Left renal pelvis (tissue), 4 donors: Measurements from ENCODE around the gene PI4KA. TPM values are rescaled to one million over a fixed set of nuclear protein-coding genes. Genes with fewer than 3 reads are reported as not detected.
A peak's percentile ranks its signal among the peaks of the same experiment; 100 is the strongest.
"Not testable (repeated sequence)": the region's sequence is repeated elsewhere in the genome, so short reads cannot be mapped to it uniquely, and the experiment has no call there.

Source experiments
- DNase-seq, 4 donors: peaks; one replicate each; pipeline ENCODE4 v3.0.0-alpha.2; 2013; ENCODE audit warnings: low read depth in 4 of 4, low spot score in 3 of 4
- polyA plus RNA-seq, 4 donors: library from polyadenylated mRNA; unstranded; fragments of 120-200 nt; gene quantifications; one replicate each; pipeline ENCODE4 v1.2.1, GENCODE V29; 2013; ENCODE audit not compliant: insufficient read length in 4 of 4

Gene PI4KA
- polyA plus RNA-seq = 10 to 100 TPM; 48.9 to 92.8 (median 62.9) TPM

GRCh38 chr22:20858615-20859416 is at the start of gene PI4KA, which contains the start of gene SNAP29:
TSS of gene PI4KA (minus strand) at chr22:20858811. CDS start at chr22:20858725, 86 bp downstream.
TSS of gene SNAP29 (plus strand) at chr22:20859007. CDS start at chr22:20859111, 104 bp downstream.
- peak; percentile 88 to 94 (median 92) for DNase-seq

DNA sequence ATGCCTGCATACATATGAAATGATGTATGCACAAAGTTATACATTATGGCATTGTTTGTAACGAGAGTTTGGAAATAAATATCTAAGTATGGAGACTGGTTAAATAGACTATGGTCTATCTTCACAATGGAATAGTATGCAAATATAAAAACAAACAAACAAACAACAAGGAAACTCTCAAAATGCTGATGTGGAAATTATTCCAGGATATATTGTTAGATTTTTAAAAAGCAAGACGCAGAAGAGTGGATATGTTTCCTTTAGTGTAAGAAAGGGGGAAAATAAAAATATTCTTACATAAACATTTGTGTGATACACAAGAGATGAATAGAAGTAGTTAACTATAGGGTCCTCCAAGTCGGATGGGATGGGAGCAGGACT is 47.8 kb upstream of the PI4KA start:
- no peak for DNase-seq

DNA sequence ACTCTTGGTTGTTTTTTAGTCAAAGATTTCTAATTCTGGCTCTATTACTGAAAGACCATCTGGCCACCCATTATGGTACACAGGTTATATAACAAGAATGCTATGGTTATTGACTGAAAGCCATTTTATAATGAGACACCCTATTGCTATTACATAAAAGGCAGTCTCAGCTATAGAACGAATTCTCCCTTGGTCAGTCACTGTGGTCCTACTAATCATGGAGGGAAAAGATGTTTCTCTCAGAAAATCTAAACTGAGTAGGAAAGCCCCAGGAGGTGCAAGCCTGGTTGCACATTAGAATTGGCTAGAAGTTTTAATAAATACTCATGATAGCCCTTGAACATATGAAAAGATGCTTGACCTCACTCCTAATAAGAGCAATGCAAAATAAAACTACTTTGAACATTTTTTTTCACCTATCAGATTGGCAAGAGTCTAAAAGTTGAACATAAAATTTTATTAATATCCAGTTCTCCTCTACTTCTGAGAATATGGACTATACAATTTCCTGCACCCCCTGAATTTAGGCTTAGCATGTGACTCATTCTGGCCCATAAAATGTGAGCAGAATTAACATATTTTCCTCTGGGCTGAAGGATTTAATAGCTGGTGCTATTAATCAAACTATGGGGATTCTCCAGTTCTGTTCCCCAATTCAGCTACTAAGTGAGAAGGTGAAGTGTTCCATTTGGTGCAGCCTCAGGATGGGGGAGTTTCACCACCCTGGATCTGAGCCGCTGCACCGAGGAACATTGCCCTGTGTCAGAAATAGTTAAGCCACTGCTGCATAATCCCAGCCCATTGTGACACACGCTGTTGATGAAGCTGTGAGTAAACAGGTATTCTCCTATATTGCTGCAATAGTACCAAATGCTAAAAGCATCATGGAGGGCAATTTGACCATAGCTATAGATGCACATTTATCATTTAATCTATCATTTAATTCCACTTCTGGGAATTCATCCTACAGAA is 47.1 kb upstream of the PI4KA start:
- no peak for DNase-seq

DNA sequence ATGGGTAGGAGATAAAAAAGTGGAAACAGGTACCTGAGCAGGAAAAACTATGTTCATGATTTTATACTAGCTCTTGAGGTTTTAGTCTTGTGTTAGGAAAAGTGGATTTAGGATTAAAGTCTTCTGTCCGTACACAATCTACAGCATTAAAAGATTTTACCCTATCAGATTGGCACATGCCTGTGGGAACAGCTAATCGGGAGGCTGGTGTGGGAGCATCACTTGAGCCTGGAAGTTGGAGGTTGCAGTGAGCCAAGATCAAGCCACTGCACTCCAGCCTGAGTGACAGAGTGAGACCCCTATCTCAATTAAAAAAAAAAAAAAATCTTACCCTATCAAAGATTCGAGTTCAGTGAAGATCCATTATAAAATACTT is 46.4 kb upstream of the PI4KA start:
- no peak for DNase-seq

- DNase-seq = no peak
Observed at GRCh38 chr22:20904008-20904979, 45.7 kb upstream of the PI4KA start.

DNA sequence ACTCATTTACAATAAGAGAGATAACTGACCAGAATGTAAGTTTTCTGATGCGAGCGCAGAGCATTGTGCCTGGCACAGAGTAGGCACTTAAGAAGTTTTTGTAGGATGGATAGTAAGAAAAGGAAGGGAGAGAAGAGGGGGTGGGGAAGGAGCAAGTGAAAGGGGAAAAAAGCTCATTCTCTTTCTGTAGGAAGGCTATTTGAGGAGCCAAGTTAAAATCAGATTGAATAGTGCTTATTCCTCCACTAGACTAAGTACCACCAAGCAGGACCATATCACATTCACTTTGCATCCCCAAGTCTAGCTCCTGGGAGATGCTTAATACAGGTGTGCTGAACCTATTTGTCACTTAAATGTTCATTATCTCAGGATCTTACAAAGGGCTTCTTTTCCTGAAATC is 44.5 kb upstream of the PI4KA start:
- no peak for DNase-seq

- DNase-seq = not testable (repeated sequence)
Observed at GRCh38 chr22:20901093-20902033, 42.8 kb upstream of the PI4KA start.

DNA sequence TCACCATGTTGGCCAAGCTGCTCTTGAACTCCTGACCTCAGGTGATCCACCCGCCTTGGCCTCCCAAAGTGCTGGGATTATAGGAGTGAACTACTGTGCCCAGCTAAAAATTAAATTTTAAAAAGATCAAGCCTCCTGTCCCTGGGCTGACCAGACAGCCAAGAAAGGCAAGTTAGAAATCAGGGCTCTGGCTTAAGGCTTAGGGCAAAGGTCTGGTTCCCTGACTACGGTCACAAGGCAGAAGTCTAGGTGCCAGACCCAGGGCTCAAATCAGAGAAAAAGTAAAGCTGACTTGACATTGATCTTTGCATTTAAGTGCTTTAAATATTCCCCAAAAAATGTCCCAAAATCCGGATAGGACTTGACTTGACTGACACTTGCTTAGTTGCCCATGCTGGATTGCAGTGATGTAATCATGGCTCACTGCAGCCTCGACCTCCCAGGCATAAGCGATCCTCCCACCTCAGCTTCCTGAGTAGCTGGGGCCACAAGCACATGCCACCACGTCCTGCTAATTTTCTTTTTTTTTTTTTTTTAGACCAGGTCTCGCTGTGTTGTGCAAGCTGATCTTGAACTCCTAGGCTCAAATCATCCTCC is 41.3 kb upstream of the PI4KA start:
- no peak for DNase-seq

DNA sequence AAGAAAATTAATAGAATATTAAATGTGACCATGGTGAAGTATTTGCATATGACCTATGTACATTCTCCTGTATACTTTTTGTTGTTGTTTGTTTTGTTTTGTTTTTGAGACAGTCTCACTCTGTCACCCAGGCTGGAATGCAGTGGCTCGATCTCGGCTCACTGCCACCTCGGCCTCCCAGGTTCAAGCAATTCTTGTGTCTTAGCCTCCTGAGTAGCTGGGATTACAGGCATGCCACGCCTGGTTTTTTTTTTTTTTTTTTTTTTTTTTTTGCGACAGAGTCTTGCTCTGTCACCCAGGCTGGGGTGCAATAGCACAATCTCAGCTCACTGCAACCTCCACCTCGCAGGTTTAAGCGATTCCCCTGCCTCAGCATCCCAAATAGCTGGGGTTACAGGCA is 39.1 kb upstream of the PI4KA start:
- not testable (repeated sequence) for DNase-seq

DNA sequence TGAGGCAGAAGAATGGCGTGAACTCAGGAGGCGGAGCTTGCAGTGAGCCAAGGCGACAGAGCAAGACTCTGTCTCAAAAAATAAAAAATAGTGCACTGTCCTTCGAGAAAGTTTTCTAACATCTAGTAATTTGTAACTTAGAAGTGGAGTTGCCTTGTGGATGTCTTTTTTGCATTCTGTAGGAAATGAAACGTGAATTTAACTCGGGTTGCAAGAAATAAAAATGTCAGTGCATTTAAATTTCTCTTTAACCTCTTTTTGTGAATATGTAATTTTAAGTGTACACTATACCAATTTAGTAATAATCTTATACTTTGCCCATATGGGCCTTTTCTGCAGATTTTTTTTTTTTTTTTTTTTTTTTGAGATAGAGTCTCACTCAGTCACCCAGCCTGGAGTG is 32.4 kb upstream of the PI4KA start:
- no peak for DNase-seq

DNA sequence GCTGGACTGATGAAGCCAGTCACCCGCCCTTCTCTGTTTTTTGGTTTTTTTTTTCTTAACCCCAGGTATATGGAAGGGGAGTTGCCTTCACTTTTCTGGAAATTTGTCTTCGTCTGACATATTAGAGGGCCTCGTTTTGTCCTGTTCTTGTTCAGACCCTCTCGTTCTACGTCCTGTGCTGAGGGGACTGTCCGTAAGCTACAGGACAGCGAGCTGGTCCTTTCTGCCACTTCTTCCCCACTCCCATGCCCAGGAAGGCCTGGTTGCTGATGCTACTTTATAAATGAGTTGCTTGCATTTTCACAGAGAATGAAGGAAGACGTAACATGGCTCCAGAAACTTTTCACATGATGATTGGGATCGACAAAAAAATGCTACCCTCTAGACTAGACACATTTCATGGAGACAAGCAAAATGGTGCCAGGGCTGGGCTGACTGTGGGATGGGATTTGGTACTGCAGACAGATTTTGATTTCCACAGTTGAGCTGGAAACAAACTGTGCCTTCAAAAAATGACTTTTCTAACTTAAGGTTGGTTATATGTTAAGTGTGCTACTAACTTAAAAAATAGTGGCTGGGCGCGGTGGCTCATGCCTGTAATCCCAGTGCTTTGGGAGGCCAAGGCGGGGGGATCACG is 31.4 kb upstream of the PI4KA start:
- no peak for DNase-seq

- DNase-seq = no peak
Observed at GRCh38 chr22:20889025-20889704, 30.6 kb upstream of the PI4KA start.

DNA sequence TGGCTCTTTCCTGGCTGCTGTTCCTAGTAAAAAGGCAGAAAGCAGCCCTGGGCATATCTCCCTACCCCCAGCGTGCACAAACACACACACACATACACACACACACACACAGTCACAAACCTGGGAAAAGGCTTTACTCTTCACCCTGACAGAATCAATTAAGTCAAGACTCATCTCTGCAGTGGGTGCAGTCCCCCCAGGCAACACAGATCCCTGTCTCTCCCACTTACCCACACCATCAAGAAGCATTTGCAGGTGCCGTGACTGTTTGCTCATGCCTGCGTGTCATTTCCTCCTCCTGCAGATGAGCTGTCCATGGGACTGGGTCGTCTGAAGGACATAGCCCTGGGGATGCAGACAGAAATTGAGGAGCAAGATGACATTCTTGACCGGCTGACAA is 28.8 kb upstream of the PI4KA start:
- no peak for DNase-seq

GRCh38 chr22:20885557-20886323 is 27.1 kb upstream of the PI4KA start:
- peak; percentile 42 to 49 (median 46) for DNase-seq

GRCh38 chr22:20885017-20885556 is 26.5 kb upstream of the PI4KA start:
- no peak for DNase-seq

GRCh38 chr22:20884454-20884853 is 25.8 kb upstream of the PI4KA start:
- no peak for DNase-seq

- DNase-seq = no peak
Observed at GRCh38 chr22:20882855-20883254, 24.2 kb upstream of the PI4KA start.
